Stimulated activated CD4-positive, alpha-beta T cell treated with anti-CD3 and anti-CD28 coated beads, Interleukin-12 subunit alpha, Interleukin-12 subunit beta, amount 100 ng/mL, for 48 hours (primary cell): ENCODE results near the gene IL17F.

Experiments used
- DNase-seq, 3 donors: peaks; one replicate each; pipeline ENCODE4 v3.0.0-alpha.2; 2020; ENCODE audit warnings: low read depth in 2 of 3, low spot score in 1 of 3

IL17F gene

DNA sequence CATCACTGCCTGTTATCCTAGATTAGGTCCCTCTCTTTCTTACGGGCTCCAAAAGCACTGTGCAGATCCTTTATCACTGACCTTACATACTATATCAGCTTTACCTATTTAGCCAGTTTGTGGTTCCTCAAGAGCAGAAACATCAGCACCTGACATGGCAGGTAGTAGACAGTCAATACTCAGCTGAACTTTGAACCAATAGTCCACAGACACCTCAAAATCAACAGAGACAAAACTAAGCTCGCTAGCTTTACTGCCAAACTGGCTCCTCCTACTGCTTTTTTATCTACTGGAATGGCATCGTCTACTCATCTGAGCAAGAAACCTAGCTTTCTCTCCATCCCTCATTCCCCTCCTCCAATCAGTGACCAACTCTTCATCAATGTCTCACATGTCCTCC, 52.5 kb downstream of the IL17F start:
- DNase-seq = no peak

DNA sequence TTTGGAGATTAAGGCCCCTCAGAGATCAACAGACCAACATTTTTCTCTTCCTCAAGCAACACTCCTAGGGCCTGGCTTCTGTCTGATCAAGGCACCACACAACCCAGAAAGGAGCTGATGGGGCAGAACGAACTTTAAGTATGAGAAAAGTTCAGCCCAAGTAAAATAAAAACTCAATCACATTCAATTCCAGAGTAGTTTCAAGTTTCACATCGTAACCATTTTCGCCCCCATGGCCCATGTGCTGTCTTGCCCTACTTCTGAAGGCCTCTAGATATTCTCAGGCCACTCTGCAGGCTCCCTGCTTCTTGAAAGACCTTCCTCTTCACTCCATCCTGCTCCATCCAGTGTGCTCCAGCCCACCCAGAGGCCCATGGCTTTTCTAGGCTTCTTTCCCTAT, 53.9 kb downstream of the IL17F start:
- no peak for DNase-seq

DNA sequence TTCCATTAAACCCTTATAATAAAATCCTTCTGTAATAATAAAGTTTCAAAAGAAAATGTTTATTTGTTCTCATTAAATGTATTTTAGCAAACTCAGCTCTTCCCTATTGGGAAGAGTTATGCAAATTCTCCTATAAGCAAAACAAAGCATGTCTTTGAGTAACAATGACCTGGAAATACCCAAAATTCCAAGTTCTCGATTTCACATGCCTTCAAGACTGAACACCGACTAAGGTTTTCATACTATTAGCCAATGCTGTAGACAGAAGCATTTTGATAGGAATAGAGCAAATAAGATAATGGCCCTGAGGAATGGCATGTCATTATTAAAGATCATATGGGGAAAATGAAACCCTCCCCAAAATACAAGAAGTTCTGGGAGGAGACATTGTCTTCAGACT, 54.3 kb downstream of the IL17F start:
- DNase-seq = no peak

DNA sequence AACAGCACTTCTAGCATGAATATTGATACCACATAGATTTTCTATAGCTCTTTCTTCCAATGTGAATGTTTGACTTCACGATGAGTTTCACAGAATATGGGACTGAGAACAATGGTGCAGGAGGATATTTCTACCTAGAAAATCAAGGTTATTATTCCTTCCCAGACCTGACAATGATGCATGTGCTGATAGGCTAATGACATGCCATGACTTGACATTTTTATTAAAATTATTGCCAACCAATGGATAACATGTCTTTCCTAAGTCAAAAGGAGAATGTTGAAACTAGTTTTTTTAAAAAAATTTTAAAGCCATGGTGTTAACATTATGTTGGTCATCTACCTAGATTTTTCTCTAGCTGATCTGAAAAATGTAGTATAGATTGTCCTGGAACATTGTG, 57.2 kb downstream of the IL17F start:
- DNase-seq = no peak
